HG03108 (cell line): ENCODE measurements around the gene CEACAM18.

Source experiments
- ATAC-seq: cut with Tn5 transposase; IDR thresholded peaks from one replicate; pipeline ENCODE4 v1.9.1; 2021; ENCODE audit warnings: moderate library complexity; ENCODE audit not compliant: unreplicated experiment

Gene CEACAM18

DNA sequence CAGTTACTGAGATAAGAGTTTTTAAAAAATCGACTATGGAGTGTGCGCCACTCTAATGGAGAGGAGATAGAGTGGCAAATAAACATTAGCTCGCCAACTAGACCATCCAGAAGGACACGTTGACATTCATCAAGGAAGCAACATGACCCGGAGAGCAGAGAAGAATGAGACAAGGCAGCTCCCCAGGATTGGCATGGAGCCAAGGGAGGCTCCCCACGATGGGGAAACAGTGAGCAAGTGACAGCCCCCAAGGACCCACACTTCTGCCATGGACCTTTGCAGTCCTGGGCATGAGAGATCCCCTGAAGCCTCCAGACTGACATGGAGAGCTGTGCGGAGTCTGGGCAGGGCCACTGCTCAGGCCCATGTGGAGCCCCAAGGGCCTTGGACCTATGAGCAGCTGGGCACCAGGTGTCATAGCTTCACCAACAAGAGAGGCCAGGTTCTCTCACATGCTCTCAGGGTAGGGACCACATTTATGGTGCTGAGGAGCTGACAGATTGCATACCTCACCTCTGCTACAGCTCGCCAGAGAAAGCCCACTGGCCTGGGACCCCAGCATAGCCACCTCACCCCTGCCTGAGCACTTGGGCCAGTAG lies 46.4 kb downstream of the CEACAM18 start:
- no peak for ATAC-seq

DNA sequence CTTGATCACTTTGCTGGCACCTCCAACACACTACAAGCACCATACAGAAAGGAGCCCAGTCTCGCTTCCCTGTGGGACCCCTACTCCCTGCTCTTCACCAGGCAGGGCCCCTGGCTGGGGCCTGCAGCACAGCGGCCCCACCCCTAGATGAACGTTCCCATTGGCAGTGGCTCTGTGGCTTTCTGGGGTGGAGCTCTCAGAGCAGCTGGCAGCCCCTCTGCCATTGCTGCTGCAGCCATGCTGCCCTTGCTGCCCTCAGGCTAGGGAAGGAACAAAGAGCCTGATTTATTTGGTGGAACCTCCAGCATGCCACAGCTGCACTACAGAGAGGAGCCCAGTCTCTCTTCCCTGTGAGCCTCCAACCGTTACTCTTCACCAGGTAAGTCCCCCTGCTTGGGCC lies 47.3 kb downstream of the CEACAM18 start:
- ATAC-seq: no peak

DNA sequence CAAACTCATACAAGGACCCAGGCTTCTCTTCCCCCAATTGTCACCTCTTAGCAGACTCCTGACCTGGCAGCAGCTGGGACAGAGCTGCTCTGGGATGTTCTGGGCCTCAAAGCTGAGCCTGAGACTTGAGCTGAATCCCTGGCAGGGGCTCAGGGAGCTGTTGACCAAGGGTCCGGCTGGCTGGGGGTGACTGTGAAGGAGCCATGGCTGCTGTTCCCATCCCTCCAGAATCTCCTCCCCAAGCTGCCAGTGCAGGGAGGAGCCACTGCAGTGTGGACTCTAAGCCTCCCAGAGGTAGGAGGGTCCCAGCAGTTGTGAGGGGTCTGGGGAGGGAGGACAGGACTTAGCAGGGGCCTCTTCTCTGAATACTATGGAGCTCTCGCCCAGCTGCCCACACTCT lies 51.0 kb downstream of the CEACAM18 start:
- ATAC-seq: no peak

DNA sequence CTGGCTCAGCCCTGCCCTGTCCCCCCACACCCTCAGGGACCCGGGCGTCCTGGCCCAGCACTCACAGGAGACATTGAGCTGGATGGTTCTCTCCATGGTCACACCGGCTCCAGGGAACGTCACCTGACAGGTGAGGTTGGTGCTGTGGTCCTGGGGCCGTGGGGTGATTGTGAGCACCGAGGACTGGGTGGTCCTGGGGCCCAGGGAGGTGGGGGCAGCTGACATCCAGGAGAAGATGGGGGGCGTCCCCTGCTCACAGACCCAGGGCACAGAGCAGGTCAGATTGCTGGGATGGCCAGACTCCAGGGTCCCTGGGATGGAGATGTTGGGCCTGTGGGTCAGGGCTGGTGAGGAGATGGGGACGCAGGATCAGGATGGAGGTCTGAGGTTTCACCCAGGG lies 52.3 kb downstream of the CEACAM18 start:
- ATAC-seq: no peak

- no peak for ATAC-seq
Measured at GRCh38 chr19:51531349-51532315, 53.3 kb downstream of the CEACAM18 start, which contains the start of gene SIGLEC6. Gene SIGLEC6 (minus strand): TSS chr19:51531670. CDS start chr19:51531648, 22 bp downstream.

DNA sequence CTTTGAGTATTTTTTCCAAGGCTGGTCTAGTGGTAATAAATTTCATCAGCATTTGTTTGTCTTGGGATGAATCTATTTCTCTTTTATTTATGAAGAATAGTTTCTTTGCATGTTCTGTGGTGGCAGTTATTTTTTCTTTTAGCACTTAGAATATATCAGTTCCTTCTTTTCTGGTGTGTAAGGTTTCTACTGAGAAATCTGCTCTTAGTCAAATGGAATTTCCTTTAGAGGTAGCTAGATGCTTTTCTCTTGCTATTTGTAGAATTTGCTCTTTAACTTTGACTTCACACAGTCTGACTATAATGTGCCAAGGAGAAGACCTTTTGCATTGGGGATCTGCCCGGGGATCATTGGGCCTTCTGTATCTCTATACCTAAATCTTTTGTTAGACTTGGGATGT lies 57.2 kb downstream of the CEACAM18 start:
- no peak for ATAC-seq

DNA sequence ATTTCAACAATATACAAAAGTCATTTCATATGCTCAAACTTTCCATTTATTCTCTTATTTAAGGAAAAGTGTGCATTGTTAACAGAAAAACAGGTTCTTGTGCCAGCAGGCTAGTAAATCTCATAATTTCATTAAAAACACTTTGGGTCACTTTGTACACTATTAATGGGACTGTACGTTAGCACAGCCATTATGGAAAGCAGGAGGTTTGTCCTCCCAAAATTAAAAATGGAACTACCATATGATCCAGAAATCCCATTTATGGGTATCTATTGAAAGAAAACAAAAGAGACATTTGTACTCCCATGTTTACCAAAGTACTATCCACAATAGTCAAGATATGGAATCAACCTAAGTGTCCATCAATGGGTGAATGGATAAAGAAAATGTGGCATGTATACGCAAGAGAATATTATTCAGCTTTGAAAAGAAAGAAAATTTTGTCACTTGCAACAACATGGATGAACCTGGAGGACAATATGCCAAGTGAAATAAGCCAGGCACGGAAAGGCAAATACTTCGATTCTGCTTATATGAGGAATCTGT lies 61.6 kb downstream of the CEACAM18 start:
- no peak for ATAC-seq
